Posterior vena cava (tissue), 2 donors: ENCODE results near the gene RNF26. TPM values are rescaled to one million over a fixed set of nuclear protein-coding genes. Genes with fewer than 3 reads are reported as not detected.
"Not testable (repeated sequence)": the region's sequence is repeated elsewhere in the genome, so short reads cannot be mapped to it uniquely, and the experiment has no call there.

Experiments
- DNase-seq: peaks from one replicate; pipeline ENCODE4 v3.0.0-alpha.2; 2020; ENCODE audit warnings: low spot score
- intact Hi-C, 2 donors: fragments of 100-400 bp; cut with DNase I; formaldehyde crosslinking; loops; one replicate each; pipeline versions ENCODE4 v1.14.1 to v1.14.2; 2022 to 2023
- microRNA-seq, 2 donors: library from miRNA; unstranded; fragments of <30 nt; microRNA quantifications; one replicate each; pipeline ENCODE4 v1.2.0, GENCODE V29; 2020 to 2021; ENCODE audit warnings: borderline microRNAs expressed in 2 of 2
- total RNA-seq, 2 donors: library from RNA; stranded (reverse); fragmentation: NEBNext Ultra II Directional; extraction: Animal tissue kit (Norgen Biotek cat#: 25700); gene quantifications; one replicate each; pipeline ENCODE4 v1.2.1, GENCODE V29; 2021
- donor health status: DM: yes; HTN: yes; CAD: no.
- donor health status: DM: yes; HTN: yes; CAD: no.

The RNF26 gene
- total RNA-seq, 2 donors from 2014 or later = 22.1 to 23.3 TPM

DNA sequence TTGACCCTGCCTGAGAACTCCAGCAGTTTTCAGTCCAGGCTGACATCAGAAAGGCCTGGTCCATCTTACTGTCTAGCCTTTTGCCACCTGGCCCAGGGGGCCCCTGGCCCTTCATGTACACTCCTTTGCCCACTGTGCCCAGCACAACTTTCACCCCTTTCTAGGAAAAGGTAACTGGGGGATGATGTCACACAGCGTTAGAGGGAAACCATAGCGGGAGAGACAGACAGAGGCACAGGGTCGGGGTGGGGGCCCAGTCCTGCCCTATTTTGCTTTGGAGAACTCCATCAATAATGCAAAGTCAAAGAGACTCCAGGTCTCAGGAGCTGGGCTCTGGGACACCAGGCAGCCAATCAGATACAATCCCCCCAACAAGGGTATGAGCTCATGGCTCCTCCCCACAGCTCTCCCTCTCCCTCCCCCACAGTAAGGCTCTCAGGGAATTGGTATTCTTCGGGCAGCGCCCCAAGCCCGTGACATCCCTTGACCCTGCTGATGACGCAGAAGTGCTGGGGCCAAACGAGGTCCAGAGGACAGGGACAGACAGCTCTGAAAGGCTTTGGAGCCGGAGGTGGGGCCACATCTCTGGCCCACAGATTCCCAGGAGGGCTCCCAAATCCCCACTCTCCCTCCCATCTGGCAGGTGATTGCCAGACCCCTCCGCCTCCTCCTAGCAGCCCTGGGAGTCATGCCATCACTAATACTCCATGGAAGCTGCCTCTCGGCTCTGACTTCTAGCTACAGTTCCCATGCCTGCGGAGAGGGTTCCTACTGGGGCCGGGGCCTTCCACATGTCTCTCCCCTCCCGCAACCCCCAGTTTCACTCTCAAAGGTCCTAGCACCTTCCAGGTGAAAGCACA is 41.2 kb downstream of the RNF26 start:
- intact Hi-C loops = loop anchor here in 1 of 2 donors (10.0 kb wide), 1 partner anchor 99 kb away; no protein-coding TSS in a partner anchor
- DNase-seq = peak; percentile 96

DNA sequence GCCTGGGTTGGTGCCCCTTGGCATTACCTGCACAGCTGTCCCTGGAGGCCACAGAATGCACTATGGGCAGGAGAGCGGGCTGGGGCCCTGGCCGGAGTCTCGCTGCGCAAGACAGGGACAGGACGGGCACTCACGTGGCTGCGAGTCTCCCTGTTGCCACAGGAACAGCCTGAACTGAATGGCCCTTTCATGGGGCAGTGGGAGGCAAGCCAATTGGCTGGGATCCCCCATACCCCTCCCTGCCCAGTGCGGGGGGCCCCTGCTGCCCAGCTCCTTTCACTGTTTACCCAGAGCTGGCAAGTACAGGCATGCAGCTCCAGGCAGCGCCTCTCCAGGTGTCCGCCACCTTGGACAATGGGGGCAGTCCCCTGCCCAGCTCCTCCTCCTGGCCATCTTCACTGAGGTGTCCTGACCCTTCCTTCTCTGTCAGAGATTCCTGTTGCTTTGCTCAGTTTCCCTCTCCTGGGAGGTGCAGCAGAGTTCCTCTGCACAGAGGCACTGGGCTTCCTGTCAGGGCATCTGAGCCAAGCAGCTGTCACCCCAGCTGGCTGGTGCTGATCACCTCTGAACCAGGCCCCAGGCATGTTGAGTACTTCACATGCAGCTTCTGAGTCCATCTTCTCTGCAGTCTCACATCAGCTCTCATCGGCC is 42.0 kb downstream of the RNF26 start:
- intact Hi-C loops = loop anchor here in 1 of 2 donors (10.0 kb wide), 1 partner anchor 98 kb away; no protein-coding TSS in a partner anchor
- DNase-seq = peak; percentile 81

DNA sequence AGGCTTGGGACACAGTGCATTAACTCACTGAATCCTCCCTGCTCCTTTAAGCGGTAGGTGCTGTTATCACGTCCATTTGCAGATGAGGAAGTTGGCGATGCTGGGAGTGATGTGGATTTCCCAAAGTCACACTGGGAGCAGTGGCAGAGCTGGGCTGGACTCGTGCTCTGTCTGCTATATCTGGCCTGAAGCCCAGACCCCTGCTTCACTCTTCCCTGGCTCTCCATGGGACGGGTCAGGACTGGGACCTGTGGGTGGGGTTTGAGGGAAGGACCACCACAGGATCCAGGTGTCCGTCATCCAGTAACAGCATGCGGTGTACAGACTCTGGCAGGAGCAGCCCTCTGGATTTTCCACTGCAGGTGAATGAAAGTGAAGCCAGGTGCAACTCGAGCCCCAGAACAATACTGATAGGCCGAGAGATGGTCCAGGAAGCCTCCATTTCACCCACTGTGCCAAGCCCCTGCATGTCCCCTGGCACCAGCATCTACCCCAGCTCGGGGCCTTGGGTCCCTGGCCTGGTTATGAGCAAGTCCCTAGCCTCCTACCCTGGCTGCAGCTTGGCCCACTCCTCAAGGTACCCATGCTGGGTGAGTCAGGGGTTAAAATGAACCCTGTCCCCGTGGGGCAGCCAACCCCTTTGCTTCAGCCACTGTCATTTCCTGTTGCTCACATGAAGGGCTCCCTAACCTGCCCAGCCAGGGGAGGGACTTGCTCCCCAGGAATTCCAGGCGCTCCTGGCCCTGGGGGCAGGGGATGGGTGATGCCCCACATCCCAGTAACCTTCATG is 43.0 kb downstream of the RNF26 start:
- intact Hi-C loops = loop anchor here in 1 of 2 donors (10.0 kb wide), 1 partner anchor 97 kb away; no protein-coding TSS in a partner anchor
- DNase-seq = peak; percentile 79

DNA sequence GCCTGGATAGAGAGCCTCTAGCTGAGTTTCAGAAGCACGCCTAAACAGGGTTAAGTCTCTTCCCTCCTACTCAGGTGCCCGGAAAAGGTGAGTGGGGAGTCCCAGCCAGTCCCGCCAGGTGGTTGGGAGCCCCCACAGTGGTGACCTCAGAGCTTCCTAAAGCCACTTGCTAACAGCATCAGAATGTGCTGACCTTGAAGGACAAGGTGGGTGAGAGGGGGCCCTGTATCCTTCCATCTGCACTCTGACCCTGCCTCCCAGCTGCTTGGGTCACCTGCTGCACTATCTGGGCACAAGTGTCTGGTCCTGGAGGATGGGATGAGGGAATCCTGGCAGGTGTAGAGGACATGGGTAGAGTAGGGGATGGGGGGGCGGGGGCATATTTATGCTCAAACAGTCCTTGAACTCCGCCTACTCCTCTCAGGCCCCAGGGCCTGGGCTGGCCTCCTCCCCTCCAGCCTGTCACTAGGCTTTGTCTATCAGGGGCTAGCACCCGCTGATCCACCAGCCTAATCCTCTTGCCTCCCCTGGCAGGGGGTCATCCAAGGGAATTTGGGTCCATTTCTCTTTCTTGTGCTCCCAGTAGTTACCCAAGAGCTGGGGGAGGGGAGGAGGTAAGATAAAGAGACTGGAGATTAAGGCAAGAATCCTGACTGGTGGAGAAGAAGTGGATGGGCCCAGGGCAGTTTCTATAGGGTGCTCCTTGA is 43.8 kb downstream of the RNF26 start:
- DNase-seq = peak; percentile 54
- intact Hi-C loops = loop anchor here in 1 of 2 donors (10.0 kb wide), 1 partner anchor 97 kb away; no protein-coding TSS in a partner anchor

DNA sequence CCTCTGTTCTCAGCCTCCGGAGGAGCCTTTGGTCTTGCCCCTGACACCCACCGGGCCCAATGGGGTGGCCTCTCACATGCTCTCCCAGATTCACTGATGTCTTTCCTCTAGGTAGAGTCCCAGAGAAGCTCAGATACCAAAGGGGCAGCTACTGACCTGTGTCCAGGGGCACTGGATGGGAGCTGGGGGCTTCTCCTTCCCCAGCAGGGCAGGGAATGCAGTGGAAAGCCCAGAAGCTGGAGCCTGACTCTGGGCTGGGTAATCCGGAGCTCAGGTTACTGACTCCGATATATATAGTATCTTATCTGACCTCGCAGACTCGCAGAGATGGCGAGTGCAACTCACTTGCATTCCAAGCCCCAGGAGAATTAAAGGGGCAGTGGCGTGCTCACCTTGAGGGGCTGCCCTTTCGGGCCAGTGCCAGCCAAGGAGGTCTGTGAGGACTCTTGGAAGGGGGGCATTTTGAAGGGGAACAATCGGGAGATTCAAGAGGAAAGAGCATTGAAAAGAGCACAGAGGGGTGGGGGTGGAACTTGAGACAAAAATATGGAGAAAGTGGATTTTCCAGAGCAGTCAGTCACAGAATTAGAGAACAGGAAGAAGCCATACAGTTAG is 44.6 kb downstream of the RNF26 start:
- DNase-seq = peak; percentile 66
- intact Hi-C loops = loop anchor here in 1 of 2 donors (10.0 kb wide), 1 partner anchor 96 kb away; no protein-coding TSS in a partner anchor

DNA sequence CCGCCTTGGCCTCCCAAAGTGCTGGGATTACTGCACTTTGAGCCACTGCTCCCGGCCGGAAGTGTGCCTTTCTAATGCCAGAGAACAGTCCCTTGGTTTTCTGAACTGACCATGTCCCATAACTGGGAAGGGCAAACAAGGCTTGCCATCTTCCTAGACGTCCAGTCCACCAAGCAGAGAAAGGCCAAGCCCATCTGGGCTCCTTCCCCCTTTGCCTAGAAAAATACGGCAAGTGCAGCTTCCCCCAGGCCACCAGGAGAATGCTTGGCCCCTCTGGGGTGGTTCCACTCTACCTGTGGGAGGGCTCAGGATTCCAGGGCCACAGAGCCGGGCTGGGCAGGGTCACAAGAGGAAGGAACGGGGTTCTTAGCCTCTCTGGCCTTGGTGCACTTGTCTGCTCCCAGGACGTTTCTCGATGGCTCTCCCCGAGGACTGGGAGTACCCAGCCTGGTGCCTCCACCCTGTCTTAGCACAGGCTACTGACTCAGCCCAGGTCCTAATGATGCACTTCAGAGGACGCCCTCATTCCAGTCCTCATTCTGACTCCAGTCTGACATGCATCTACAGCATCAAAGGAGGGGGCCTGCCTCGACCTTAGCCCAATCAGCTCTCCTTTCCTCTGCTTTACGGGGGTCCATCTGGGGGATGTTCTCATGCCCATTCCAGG is 46.0 kb downstream of the RNF26 start:
- intact Hi-C loops = no loop called here
- DNase-seq = peak; percentile 73

DNA sequence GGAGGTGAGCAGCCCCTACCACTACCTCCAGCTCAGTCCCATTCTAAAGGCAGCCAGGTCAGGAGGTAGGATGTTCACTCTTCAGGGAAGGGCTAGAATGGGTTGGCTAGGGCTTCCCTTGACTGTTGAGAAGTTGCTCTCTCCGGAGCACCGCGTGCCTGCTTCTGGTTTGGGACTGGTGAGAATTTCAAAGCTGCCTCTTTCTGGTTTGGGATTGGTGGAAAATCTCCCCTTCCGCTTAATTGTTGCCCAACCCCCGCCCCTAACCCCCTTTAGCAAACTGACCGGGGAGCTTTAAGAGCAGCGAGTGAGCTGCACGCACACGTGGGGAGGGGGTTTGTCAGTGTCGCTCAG is 46.5 kb downstream of the RNF26 start:
- intact Hi-C loops = no loop called here
- no peak for DNase-seq

DNA sequence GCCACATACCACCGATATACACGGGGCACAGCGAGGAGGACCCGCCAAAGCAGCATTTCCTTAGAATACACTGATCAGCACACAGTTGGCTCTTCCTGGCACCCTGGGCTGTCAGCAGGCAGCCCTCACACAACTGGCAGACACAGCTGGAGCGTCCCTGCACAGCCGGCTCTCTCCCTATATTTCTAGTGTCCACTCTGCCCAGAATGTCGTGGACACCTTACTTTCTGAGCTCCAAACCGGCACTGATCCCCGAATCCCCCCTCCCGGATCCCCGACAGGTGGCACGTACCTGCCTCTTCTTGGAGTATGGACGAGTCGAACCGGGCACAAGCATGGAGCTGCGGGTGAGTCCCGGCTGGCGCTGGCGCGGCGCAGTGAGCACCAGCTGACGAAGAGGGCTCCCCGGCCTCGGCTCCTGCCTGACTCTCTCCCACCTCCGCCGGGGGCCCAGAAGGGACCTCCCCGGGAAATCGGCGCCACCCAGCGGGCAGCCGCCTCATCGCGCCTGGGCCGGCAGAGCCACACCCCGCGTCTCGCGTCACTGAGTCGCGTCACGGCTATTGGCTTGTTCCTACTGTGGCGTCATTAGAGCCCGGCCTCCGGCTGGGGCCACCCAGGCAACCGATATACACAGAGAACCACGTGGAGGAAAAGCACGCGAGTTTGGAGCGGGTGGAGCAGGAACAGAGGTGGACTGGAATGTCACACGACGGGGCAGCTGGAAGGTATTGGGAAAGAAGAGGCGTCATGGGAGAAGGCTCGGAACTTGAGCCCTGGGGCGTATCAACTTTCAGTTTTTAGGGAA is 47.1 kb downstream of the RNF26 start, which contains the start of gene USP2:
Gene USP2, minus strand, starts transcription at position 510 of the 808 bp plus-strand sequence. CDS start 8,210 bp downstream, outside the sequence.
- peak; percentile 99 for DNase-seq
- intact Hi-C loops = no loop called here

DNA sequence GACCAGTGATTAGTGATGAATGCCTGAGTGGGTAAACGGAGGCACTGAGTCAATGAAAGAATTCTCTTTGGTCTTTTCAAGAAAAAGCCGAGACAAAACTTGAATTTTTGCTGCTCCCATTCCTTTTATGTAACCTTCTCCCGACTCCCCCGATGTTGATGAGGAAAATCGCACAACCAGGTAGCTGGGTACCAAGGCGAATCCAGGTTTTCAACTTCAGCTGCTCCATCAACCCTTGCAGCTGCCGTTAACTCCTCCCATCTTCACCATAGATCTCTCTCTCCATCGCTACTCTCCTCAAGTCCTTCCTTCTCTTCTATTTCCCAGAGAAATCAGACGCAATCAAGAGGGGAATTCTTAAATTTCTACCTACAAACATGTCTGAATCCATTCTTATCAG is 47.8 kb downstream of the RNF26 start:
- no peak for DNase-seq
- intact Hi-C loops = no loop called here

DNA sequence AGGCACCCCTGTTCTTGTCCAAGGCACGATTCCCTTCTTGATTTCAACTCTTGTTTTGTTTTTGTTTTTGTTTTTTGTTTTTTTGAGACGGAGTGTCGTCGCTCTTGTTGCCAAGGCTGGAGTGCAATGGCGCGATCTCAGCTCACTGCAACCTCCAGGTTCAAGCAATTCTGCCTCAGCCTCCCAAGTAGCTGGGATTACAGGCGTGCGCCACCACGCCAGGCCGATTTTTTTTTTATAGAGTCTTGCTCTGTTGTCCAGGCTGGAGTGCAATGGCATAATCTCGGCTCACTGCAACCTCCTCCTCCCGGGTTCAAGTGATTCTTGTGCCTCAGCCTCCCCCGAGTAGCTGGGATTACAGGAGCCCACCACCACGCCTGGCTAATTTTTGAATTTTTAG is 48.2 kb downstream of the RNF26 start:
- DNase-seq = peak; percentile 12
- intact Hi-C loops = not testable (repeated sequence)

DNA sequence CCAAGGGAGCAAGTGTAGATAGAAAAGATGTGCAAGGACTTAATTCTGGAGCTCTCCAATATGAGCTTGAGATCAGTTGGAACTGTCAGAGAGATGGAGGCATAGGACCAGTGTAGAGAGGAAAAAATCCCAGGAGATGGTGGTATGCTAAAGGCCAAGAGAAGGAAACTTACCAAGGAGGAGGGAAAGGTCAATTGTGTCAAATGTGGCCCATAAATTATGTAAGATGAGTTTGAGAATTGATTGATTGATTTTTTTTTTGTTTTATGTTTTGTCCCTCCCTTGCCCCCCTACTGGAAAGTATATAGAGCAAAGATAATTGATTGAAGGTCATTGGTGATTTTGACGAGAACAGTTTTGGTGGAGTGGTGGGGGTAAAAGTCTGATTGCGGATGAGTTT is 50.0 kb downstream of the RNF26 start:
- intact Hi-C loops = no loop called here
- DNase-seq = no peak

Small RNA genes within 50 kb of the gene (microRNA-seq; reads per million reads assigned to microRNA genes)
- 0.97 to 1.8 reads per million in 2 donors for gene MIR6756

Other genes starting within 250 kb of the RNF26 start
- gene HMBS, start 249.6 kb upstream of the RNF26 start, total RNA-seq = 10 to 100 TPM; 16.8 to 21.1 TPM
- 10 to 100 TPM; 23.8 to 24.2 TPM for gene DPAGT1, start 232.7 kb upstream of the RNF26 start, total RNA-seq
- gene C2CD2L, start 227.2 kb upstream of the RNF26 start, total RNA-seq = 1 to 10 TPM; 7.4 to 8.5 TPM
- 10 to 100 TPM; 10.8 to 13.4 TPM for gene HINFP, start 212.9 kb upstream of the RNF26 start, total RNA-seq
- gene ABCG4, start 185.5 kb upstream of the RNF26 start, total RNA-seq = under 1 TPM; 0.23 to 0.43 TPM
- gene NLRX1, start 165.8 kb upstream of the RNF26 start, total RNA-seq = 10 to 100 TPM; 14.9 to 23.9 TPM
- under 1 TPM in 1 of 2 donors, not detected in 1; 0.14 TPM for gene NHERF4, start 149.1 kb upstream of the RNF26 start, total RNA-seq
- gene CBL, start 128.2 kb upstream of the RNF26 start, total RNA-seq = 10 to 100 TPM; 23.3 to 32.8 TPM
- gene MCAM, start 17.4 kb upstream of the RNF26 start, total RNA-seq = 100 to 1,000 TPM; 528 to 559 TPM
- 10 to 100 TPM; 57.7 to 63.0 TPM for gene C1QTNF5, start 6.4 kb downstream of the RNF26 start, total RNA-seq
- gene MFRP, start 12.2 kb downstream of the RNF26 start, total RNA-seq = not detected
- gene USP2, start 47.2 kb downstream of the RNF26 start, total RNA-seq = 10 to 100 TPM; 10.4 to 17.3 TPM
- gene THY1, start 88.6 kb downstream of the RNF26 start, total RNA-seq = 100 to 1,000 TPM in 1 of 2 donors, 10 to 100 TPM in 1; 35.0 to 151 TPM